Prostate gland (tissue), 2 donors: ENCODE results near the gene MTURN. TPM values are rescaled to one million over a fixed set of nuclear protein-coding genes. Genes with fewer than 3 reads are reported as not detected.
A peak's percentile ranks its signal among the peaks of the same experiment; 100 is the strongest.

Source experiments
- DNase-seq: peaks from one replicate; pipeline ENCODE4 v3.0.0-alpha.2; 2019; ENCODE audit warnings: low spot score
- H3K27ac ChIP-seq, 2 donors: fragments of 200-600 bp; sonication (generic); 2 replicates each; pipeline ENCODE4 v1.5.1; 2017 to 2019
- H3K27me3 ChIP-seq: fragments of 200-600 bp; sonication (generic); replicated peaks from 2 replicates; pipeline ENCODE4 v1.5.1; 2019; ENCODE audit not compliant: insufficient read depth
- H3K36me3 ChIP-seq, 2 donors: fragments of 200-600 bp; sonication (generic); 1 replicate in 1 of 2; 2 replicates in 1 of 2; pipeline versions ENCODE4 v1.5.1 to v1.8.1; 2017 to 2019
- H3K4me1 ChIP-seq: fragments of 200-600 bp; sonication (generic); replicated peaks from 2 replicates; pipeline ENCODE4 v1.5.1; 2019
- H3K4me3 ChIP-seq, 2 donors: fragments of 200-600 bp; sonication (generic); 2 replicates each; pipeline ENCODE4 v1.5.1; 2017 to 2019
- H3K9me3 ChIP-seq: fragments of 200-600 bp; sonication (generic); 2 replicates; pipeline ENCODE4 v1.5.1; 2017
- CTCF ChIP-seq, 4 experiments: fragments of 200-600 bp in 2 of 4; fragments of 450-650 bp in 2 of 4; sonication (generic) in 2 of 4; IDR thresholded peaks; 1 replicate in 3 of 4; 2 replicates in 1 of 4; pipeline ENCODE4 v1.5.1; 2016 to 2019; ENCODE audit warnings: antibody characterized with exemption in 4 of 4, mild to moderate bottlenecking in 2 of 4, moderate library complexity in 2 of 4
- POLR2A ChIP-seq: fragments of 450-650 bp; IDR thresholded peaks from one replicate; pipeline ENCODE4 v1.6.1; 2016; ENCODE audit warnings: antibody characterized with exemption, mild to moderate bottlenecking
- POLR2AphosphoS5 ChIP-seq: sonication (generic); formaldehyde crosslinking; IDR thresholded peaks from one replicate; pipeline ENCODE4 v1.6.1; 2017; ENCODE audit warnings: antibody characterized with exemption
- WGBS: methylation state at CpG from one replicate; pipeline ENCODE4 v1.1.5; 2018; 5-methylcytosine and 5-hydroxymethylcytosine counted together
- intact Hi-C: fragments of 100-400 bp; cut with DNase I; formaldehyde crosslinking; loops from one replicate; pipeline ENCODE4 v1.14.2; 2022
- total RNA-seq, 2 donors: library from RNA; depleted of rRNA; stranded (reverse); fragments of >200 nt; gene quantifications; one replicate each; pipeline ENCODE4 v1.1.0, GENCODE V29; 2016

Gene MTURN
- total RNA-seq, 2 donors from 2014 or later = 22.6 to 26.9 TPM

- Histone ChIP-seq H3K4me1 (no peaks in the 10 kb centered on the region), H3K9me3 (no peaks in the 10 kb centered on the region), H3K27ac (peak overlapping the region; percentile 92 to 95), H3K36me3 (no peaks in the 10 kb centered on the region), H3K27me3 (no peaks in the 10 kb centered on the region), H3K4me3 (peak overlapping the region; percentile 69 to 86)
- no peak for DNase-seq
- peak; percentile 4 for TF ChIP-seq POLR2A
- TF ChIP-seq POLR2AphosphoS5 = no peak
- intact Hi-C loops = no loop called here
- WGBS = 11% methylated on average over 36 of the region's 36 CpGs
Observed at GRCh38 chr7:30136117-30136731, 1.4 kb downstream of the MTURN start.

GRCh38 chr7:30136743-30137485 is 2.1 kb downstream of the MTURN start:
- H3K27me3 ChIP-seq = no peaks in the 10 kb centered on the region

DNA sequence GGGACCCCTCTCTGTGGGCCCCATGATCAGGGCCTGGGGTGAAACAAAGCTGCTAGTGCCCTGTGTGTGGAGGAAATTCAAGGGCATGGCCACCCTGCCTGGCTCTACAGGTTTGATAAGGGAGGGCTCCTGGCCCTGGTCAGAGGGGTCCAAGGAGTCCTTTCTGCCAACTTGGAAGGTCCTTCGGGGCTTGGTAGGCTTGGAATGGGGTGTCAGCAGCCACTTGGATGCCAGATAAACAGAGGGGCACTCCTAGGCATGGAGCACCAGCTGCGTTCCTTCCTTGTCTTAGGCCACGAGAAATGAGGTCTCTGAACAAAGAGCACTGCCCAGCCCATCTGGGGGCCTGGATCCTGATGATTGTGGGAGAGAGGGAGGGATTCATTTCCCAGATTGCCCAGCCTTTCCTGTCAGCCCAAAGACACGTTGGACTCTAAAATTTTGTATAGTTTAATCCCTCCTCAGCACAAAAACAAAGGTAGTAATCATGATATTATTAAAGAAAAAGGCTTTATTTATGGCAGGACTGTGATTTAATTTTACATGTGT is 5.1 kb downstream of the MTURN start:
- Histone ChIP-seq H3K36me3 (no peaks in the 10 kb centered on the region), H3K27ac (no peak overlapping the region), H3K4me3 (no peak overlapping the region), H3K4me1 (no peaks in the 10 kb centered on the region), H3K9me3 (no peaks in the 10 kb centered on the region), H3K27me3 (no peaks in the 10 kb centered on the region)
- intact Hi-C loops = no loop called here
- TF ChIP-seq POLR2AphosphoS5 (no peak), POLR2A (no peak), CTCF (IDR thresholded peaks at IDR 0.05) (no peak)
- 74% methylated on average over 4 of the region's 4 CpGs for WGBS
- no peak for DNase-seq

More at GRCh38 chr7:30136743-30137485, 2.1 kb downstream of the MTURN start:
- no peak for DNase-seq
- Histone ChIP-seq H3K9me3 (no peaks in the 10 kb centered on the region), H3K36me3 (no peaks in the 10 kb centered on the region), H3K4me3 (no peak overlapping the region), H3K4me1 (no peaks in the 10 kb centered on the region), H3K27ac (no peak overlapping the region)
- TF ChIP-seq CTCF (IDR thresholded peaks at IDR 0.05) (no peak), POLR2A (no peak), POLR2AphosphoS5 (no peak)
- 82% methylated on average over 7 of the region's 7 CpGs for WGBS
- intact Hi-C loops = no loop called here

- H3K27me3 ChIP-seq = no peaks in the 10 kb centered on the region
- no peaks in the 10 kb centered on the region for H3K4me1 ChIP-seq
- H3K4me3 ChIP-seq = no peak overlapping the region
- intact Hi-C loops = no loop called here
- H3K9me3 ChIP-seq = no peaks in the 10 kb centered on the region
- TF ChIP-seq POLR2A (no peak), POLR2AphosphoS5 (no peak), CTCF (IDR thresholded peaks at IDR 0.05) (no peak)
- DNase-seq = no peak
- WGBS = 83% methylated on average over 3 of the region's 3 CpGs
- no peaks in the 10 kb centered on the region for H3K36me3 ChIP-seq
- no peak overlapping the region for H3K27ac ChIP-seq
Observed at GRCh38 chr7:30140456-30140855, 5.7 kb downstream of the MTURN start.

DNA sequence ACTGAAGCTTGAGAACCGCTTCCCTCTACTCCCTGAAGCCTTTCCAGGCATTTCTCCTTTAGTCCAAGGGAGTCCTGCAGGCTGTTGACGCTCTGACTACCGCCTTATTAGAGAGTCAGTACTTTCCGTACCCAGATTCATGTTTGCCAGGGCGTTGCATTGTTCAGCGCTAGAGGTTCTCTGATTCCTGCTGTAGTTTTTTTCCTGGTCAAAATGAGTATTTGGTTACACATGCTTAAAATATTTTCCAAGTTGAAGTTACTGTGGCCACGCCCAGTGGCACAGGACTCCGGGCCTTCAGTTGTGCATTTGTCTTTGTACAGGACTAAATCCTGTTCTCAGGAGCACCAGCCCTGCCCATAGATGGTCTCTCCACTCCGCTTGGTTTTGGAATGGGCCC is 7.9 kb downstream of the MTURN start:
- intact Hi-C loops = no loop called here
- Histone ChIP-seq H3K27ac (no peak overlapping the region), H3K4me1 (no peaks in the 10 kb centered on the region), H3K36me3 (no peaks in the 10 kb centered on the region), H3K9me3 (no peaks in the 10 kb centered on the region), H3K27me3 (no peaks in the 10 kb centered on the region), H3K4me3 (no peak overlapping the region)
- DNase-seq = no peak
- no peak for TF ChIP-seq CTCF (IDR thresholded peaks at IDR 0.05)
- no peak for TF ChIP-seq POLR2AphosphoS5
- TF ChIP-seq POLR2A = no peak
- 86% methylated on average over 9 of the region's 9 CpGs for WGBS
